Peyer's patch (tissue), 4 donors: ENCODE measurements around the gene CNTNAP2.

ENCODE experiments used
- POLR2A ChIP-seq, 2 donors: fragments of 450-650 bp; IDR thresholded peaks; one replicate each; pipeline ENCODE4 v1.5.1; 2017; ENCODE audit warnings: antibody characterized with exemption in 2 of 2, mild to moderate bottlenecking in 2 of 2, moderate library complexity in 2 of 2
- TF ChIP-seq, protein P1 (sequence below), 6 experiments: fragments of 450-650 bp in 4 of 6; fragments of 200-600 bp in 2 of 6; sonication (generic) in 1 of 6; IDR thresholded peaks; one replicate each; pipeline ENCODE4 v1.5.1; 2017 to 2019; ENCODE audit warnings: antibody characterized with exemption in 6 of 6, mild to moderate bottlenecking in 3 of 6, moderate library complexity in 1 of 6

GRCh38 chr7:147809786-147810185 is 1693.2 kb downstream of the CNTNAP2 start:
- TF ChIP-seq, protein P1, sequence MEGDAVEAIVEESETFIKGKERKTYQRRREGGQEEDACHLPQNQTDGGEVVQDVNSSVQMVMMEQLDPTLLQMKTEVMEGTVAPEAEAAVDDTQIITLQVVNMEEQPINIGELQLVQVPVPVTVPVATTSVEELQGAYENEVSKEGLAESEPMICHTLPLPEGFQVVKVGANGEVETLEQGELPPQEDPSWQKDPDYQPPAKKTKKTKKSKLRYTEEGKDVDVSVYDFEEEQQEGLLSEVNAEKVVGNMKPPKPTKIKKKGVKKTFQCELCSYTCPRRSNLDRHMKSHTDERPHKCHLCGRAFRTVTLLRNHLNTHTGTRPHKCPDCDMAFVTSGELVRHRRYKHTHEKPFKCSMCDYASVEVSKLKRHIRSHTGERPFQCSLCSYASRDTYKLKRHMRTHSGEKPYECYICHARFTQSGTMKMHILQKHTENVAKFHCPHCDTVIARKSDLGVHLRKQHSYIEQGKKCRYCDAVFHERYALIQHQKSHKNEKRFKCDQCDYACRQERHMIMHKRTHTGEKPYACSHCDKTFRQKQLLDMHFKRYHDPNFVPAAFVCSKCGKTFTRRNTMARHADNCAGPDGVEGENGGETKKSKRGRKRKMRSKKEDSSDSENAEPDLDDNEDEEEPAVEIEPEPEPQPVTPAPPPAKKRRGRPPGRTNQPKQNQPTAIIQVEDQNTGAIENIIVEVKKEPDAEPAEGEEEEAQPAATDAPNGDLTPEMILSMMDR (IDR thresholded peaks at IDR 0.05) = no peak
- TF ChIP-seq POLR2A (IDR thresholded peaks at IDR 0.05) = no peak
